ENCODE measurements around the gene RHNO1.
A peak's percentile ranks its signal among the peaks of the same experiment; 100 is the strongest.

RHNO1 gene

GRCh38 chr12:2877953-2878732 is 1.1 kb downstream of the RHNO1 start:
- H3K4me3 ChIP-seq (ENCODE audit: low read length): peak overlapping the region; percentile 87
- no peak for TF ChIP-seq CTCF (conservative IDR thresholded peaks at IDR 0.05; ENCODE audit: low read length)
- DNase-seq (ENCODE audit: low read depth): peak; percentile 59

DNA sequence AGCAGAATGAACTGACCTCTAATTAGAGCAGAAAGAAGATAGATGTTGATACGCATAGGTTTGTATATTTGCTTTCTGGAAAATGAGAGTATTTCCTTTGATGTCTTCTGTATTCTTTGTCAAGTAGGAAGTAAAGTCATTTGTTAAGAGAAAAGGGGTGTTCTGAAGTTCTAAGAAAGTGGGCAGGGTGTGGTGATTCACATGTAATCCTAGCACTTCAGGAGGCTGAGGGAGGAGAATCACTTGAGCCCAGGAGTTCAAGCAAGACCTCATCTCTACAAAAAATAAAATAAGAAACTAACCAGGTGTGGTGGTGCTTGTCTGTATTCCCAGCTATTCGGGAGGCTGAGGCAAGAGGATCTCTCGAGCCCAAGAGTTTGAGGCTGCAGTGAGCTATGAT is 2.8 kb downstream of the RHNO1 start:
- no peak for TF ChIP-seq CTCF (conservative IDR thresholded peaks at IDR 0.05; ENCODE audit: low read length)
- H3K4me3 ChIP-seq (ENCODE audit: low read length): no peak overlapping the region
- DNase-seq (ENCODE audit: low read depth): no peak

DNA sequence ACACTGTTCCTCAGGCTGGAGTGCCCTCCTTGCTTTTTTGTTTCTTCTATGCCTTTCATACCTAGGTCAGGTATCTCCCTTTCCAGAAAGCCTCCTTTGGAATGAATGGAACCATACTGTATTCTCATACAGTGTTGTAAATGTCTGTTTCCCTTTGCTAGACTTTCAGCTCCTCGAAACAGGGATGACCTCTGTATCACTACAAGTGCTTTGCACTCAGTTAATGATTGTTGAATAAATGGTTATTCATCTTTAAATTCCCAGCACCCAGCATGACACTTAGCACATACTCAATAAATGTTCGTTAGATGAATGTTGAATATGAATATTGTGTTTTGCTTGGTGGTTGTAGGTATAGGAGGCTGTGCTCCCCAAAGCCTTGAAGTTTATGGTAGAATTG is 7.8 kb downstream of the RHNO1 start:
- no peak overlapping the region for H3K4me3 ChIP-seq (ENCODE audit: low read length)
- no peak for TF ChIP-seq CTCF (conservative IDR thresholded peaks at IDR 0.05; ENCODE audit: low read length)
- DNase-seq (ENCODE audit: low read depth): no peak

DNA sequence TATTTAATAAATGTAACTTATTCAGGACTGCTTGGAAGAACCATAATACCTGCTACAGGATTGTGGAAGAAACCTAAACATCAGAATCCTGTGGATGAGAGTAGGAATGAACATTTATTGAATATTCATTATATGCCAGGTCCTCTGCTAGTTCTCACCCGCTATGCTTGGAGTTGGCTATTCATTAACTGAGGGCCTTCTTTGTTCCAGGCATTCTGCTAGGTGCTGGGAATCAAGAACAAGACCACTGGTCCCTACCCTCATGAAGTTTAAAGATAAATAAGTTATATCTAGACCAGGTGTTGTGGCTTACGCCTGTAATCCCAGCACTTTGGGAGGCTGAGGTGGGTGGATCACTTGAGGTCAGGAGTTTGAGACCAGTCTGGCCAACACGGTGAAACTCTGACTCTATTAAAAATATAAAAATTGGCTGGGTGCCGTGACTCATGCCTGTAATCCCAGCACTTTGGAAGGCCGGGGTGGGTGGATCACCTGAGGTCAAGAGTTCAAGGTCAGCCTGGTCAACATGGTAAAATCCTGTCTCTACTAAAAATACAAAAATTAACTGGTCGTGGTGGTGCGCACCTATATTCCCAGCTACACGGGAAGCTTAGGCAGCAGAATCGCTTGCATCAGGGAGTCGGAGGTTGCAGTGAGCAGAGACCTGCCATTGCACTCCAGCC is 9.9 kb downstream of the RHNO1 start:
- no peak for TF ChIP-seq CTCF (conservative IDR thresholded peaks at IDR 0.05; ENCODE audit: low read length)
- no peak overlapping the region for H3K4me3 ChIP-seq (ENCODE audit: low read length)
- no peak for DNase-seq (ENCODE audit: low read depth)

- no peak for TF ChIP-seq CTCF (conservative IDR thresholded peaks at IDR 0.05; ENCODE audit: low read length)
- peak overlapping the region; percentile 67 for H3K4me3 ChIP-seq (ENCODE audit: low read length)
- DNase-seq (ENCODE audit: low read depth): no peak
These were observed 13.0 kb downstream of the RHNO1 start for GRCh38 chr12:2890001-2890387.

DNA sequence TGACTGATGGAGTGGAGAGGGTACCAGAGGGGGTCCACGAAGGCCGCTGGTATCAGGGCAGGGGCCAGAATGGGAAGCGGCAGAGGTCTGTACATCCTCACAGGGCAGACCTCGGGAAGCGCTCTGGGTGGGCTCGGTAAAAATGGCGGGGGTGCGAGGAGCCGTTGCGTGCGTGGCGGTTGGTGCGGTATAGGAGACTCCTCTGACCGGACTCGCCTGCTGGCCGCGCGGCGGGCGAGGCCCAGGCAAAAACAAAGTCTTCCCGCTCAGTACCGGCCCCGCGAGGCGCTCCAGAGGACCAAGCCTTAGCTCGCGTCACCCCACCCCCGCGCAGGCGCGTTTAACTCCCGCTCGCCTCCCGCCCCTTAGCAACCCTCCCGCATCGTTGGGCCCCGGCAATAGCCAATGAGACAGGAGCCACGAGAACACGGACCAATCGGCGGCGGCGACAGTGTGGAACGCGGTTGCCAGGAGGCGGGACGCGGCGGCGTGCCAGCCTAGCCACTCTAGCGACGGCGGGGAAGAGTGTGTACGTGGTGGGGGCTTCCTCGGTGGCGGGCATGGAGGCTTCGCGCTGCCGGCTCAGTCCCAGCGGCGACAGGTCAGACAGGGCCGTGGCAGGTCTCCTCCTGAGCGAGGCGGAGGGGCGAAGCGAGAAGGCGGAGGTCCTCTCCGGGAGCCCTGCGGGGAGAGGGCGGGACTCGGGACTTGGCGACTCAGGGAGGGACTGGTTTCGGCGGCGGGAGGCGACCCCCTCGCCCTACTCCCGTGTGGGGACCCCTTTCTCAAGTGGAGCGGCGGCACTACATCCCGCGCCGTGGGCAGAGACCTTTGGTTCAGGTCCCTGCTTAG is 13.6 kb downstream of the RHNO1 start, which contains the start of gene TULP3:
Gene TULP3 (plus strand): TSS at position 504 of the 852 bp plus-strand sequence. CDS start 57 bp downstream, at position 561.
- peak; percentile 15; the same call in 1 of the 2 replicates for TF ChIP-seq CTCF (conservative IDR thresholded peaks at IDR 0.05; ENCODE audit: low read length)
- peak; percentile 97 for DNase-seq (ENCODE audit: low read depth)
- H3K4me3 ChIP-seq (ENCODE audit: low read length): peak within 1 kb of the TSS; percentile 96
